Measurements from ENCODE around the gene SPDEF.

Gene SPDEF

GRCh38 chr6:34556031-34556471 is at the start of gene SPDEF:
Gene SPDEF (minus strand): TSS chr6:34556329. CDS start chr6:34544455, 11,874 bp downstream.
- no peaks in the 10 kb centered on the region for H3K36me3 ChIP-seq (ENCODE audit: control insufficient read depth, insufficient read depth, low read length)
- H3K27ac ChIP-seq (ENCODE audit: low read length): no peak within 1 kb of the TSS
- H3K4me3 ChIP-seq (ENCODE audit: low read length): no peak within 1 kb of the TSS
- no peak for DNase-seq (ENCODE audit: low read depth, low spot score)
- H3K9me3 ChIP-seq (ENCODE audit: control insufficient read depth, insufficient read depth, low read length): no peaks in the 10 kb centered on the region
- H3K27me3 ChIP-seq (ENCODE audit: control insufficient read depth, insufficient read depth, low read length): no peaks in the 10 kb centered on the region
- WGBS (ENCODE audit: insufficient coverage, insufficient read length): no CpG with 5 or more reads among the region's 6 CpGs
- H3K4me1 ChIP-seq (ENCODE audit: control insufficient read depth, insufficient read depth, low read length): no peaks in the 10 kb centered on the region

DNA sequence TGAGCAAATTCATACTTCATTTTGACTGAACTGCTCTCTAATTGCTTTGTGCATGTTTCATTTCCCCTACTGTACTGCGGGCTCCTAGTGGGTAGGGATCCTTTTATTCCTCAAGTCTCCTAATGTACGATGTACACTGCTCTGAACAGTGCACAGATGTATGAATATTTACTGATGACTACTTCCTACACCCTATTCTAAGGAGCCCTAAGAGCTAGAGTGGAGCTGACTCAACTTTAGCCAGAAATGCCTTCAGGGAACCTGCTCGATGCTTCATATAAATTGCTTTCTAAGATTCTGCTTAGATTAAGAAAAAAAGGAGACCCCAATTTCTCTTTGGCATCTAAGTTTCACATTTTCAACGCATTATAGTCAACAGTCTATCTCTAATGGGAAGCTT is 47.6 kb upstream of the SPDEF start:
- Histone ChIP-seq H3K36me3 (ENCODE audit: control insufficient read depth, insufficient read depth, low read length) (no peaks in the 10 kb centered on the region), H3K9me3 (ENCODE audit: control insufficient read depth, insufficient read depth, low read length) (no peaks in the 10 kb centered on the region), H3K27ac (ENCODE audit: low read length) (no peak overlapping the region), H3K4me3 (ENCODE audit: low read length) (no peak overlapping the region), H3K27me3 (ENCODE audit: control insufficient read depth, insufficient read depth, low read length) (no peaks in the 10 kb centered on the region), H3K4me1 (ENCODE audit: control insufficient read depth, insufficient read depth, low read length) (peaks cover 8% of the 10 kb centered on the region; the same call in 1 of the 2 replicates)
- no peak for DNase-seq (ENCODE audit: low read depth, low spot score)
- no CpG with 5 or more reads among the region's 4 CpGs for WGBS (ENCODE audit: insufficient coverage, insufficient read length)

- Histone ChIP-seq H3K36me3 (ENCODE audit: control insufficient read depth, insufficient read depth, low read length) (no peaks in the 10 kb centered on the region), H3K27me3 (ENCODE audit: control insufficient read depth, insufficient read depth, low read length) (no peaks in the 10 kb centered on the region), H3K4me1 (ENCODE audit: control insufficient read depth, insufficient read depth, low read length) (peaks cover 8% of the 10 kb centered on the region; the same call in 1 of the 2 replicates), H3K4me3 (ENCODE audit: low read length) (no peak overlapping the region), H3K27ac (ENCODE audit: low read length) (no peak overlapping the region), H3K9me3 (ENCODE audit: control insufficient read depth, insufficient read depth, low read length) (no peaks in the 10 kb centered on the region)
- WGBS (ENCODE audit: insufficient coverage, insufficient read length): no CpG with 5 or more reads among the region's 10 CpGs
- DNase-seq (ENCODE audit: low read depth, low spot score): no peak
Measured at GRCh38 chr6:34602318-34603111, 46.4 kb upstream of the SPDEF start.

GRCh38 chr6:34601706-34602105 is 45.6 kb upstream of the SPDEF start:
- Histone ChIP-seq H3K27me3 (ENCODE audit: control insufficient read depth, insufficient read depth, low read length) (no peaks in the 10 kb centered on the region), H3K9me3 (ENCODE audit: control insufficient read depth, insufficient read depth, low read length) (no peaks in the 10 kb centered on the region), H3K4me3 (ENCODE audit: low read length) (no peak overlapping the region), H3K4me1 (ENCODE audit: control insufficient read depth, insufficient read depth, low read length) (peaks cover 8% of the 10 kb centered on the region; the same call in 1 of the 2 replicates), H3K27ac (ENCODE audit: low read length) (no peak overlapping the region), H3K36me3 (ENCODE audit: control insufficient read depth, insufficient read depth, low read length) (no peaks in the 10 kb centered on the region)
- no CpG with 5 or more reads among the region's 4 CpGs for WGBS (ENCODE audit: insufficient coverage, insufficient read length)
- DNase-seq (ENCODE audit: low read depth, low spot score): no peak

- peaks cover 8% of the 10 kb centered on the region; the same call in 1 of the 2 replicates for H3K4me1 ChIP-seq (ENCODE audit: control insufficient read depth, insufficient read depth, low read length)
- no peak overlapping the region for H3K27ac ChIP-seq (ENCODE audit: low read length)
- no CpG with 5 or more reads among the region's 4 CpGs for WGBS (ENCODE audit: insufficient coverage, insufficient read length)
- H3K9me3 ChIP-seq (ENCODE audit: control insufficient read depth, insufficient read depth, low read length): no peaks in the 10 kb centered on the region
- DNase-seq (ENCODE audit: low read depth, low spot score): no peak
- no peaks in the 10 kb centered on the region for H3K27me3 ChIP-seq (ENCODE audit: control insufficient read depth, insufficient read depth, low read length)
- H3K36me3 ChIP-seq (ENCODE audit: control insufficient read depth, insufficient read depth, low read length): no peaks in the 10 kb centered on the region
- H3K4me3 ChIP-seq (ENCODE audit: low read length): no peak overlapping the region
Measured at GRCh38 chr6:34600796-34601195, 44.7 kb upstream of the SPDEF start.

GRCh38 chr6:34600101-34600500 is 44.0 kb upstream of the SPDEF start:
- no peaks in the 10 kb centered on the region for H3K27me3 ChIP-seq (ENCODE audit: control insufficient read depth, insufficient read depth, low read length)
- DNase-seq (ENCODE audit: low read depth, low spot score): no peak
- WGBS (ENCODE audit: insufficient coverage, insufficient read length): no CpG with 5 or more reads among the region's 5 CpGs
- H3K9me3 ChIP-seq (ENCODE audit: control insufficient read depth, insufficient read depth, low read length): no peaks in the 10 kb centered on the region
- no peaks in the 10 kb centered on the region for H3K36me3 ChIP-seq (ENCODE audit: control insufficient read depth, insufficient read depth, low read length)
- H3K27ac ChIP-seq (ENCODE audit: low read length): no peak overlapping the region
- H3K4me3 ChIP-seq (ENCODE audit: low read length): no peak overlapping the region
- peaks cover 8% of the 10 kb centered on the region; the same call in 1 of the 2 replicates for H3K4me1 ChIP-seq (ENCODE audit: control insufficient read depth, insufficient read depth, low read length)

- no peak overlapping the region for H3K27ac ChIP-seq (ENCODE audit: low read length)
- H3K36me3 ChIP-seq (ENCODE audit: control insufficient read depth, insufficient read depth, low read length): no peaks in the 10 kb centered on the region
- H3K9me3 ChIP-seq (ENCODE audit: control insufficient read depth, insufficient read depth, low read length): no peaks in the 10 kb centered on the region
- no peak for DNase-seq (ENCODE audit: low read depth, low spot score)
- WGBS (ENCODE audit: insufficient coverage, insufficient read length): no CpG with 5 or more reads among the region's 3 CpGs
- H3K4me3 ChIP-seq (ENCODE audit: low read length): no peak overlapping the region
- peaks cover 8% of the 10 kb centered on the region; the same call in 1 of the 2 replicates for H3K4me1 ChIP-seq (ENCODE audit: control insufficient read depth, insufficient read depth, low read length)
- no peaks in the 10 kb centered on the region for H3K27me3 ChIP-seq (ENCODE audit: control insufficient read depth, insufficient read depth, low read length)
Measured at GRCh38 chr6:34598712-34599111, 42.6 kb upstream of the SPDEF start.

DNA sequence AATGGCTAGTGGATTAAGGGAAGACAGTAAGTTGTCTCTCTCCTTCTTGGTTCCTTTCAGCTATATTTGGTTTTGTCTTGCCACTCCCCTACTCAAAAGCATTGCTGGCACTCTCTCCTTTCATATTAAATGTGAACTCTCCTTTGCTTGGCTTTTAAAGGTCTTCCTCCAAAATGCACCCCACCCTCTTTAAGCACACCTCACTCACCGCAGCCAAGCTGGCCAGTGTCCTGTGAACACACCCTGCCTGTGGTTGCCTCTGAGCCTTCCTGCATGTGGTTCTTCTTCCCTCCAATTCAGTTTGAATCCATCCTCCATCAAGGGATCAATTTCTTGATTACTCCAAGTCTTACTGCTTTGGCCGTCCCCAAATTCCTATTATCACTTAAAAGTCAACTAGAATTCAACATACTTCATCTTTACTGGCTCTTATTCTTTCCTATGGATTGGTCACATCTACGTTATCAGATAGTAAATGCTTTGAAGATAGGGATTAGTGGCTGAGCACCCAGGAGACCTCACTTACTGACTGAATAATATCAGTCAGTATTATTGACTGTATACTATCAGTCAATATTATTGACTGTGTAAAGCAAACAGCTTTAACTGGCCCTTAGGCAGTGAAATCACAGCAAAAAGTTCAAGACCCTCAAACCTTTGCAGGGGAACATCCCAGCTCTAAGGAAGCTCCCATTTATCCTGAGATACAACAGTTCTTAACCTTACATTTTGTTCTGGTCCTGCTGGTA is 41.6 kb upstream of the SPDEF start:
- H3K27ac ChIP-seq (ENCODE audit: low read length): no peak overlapping the region
- no peaks in the 10 kb centered on the region for H3K27me3 ChIP-seq (ENCODE audit: control insufficient read depth, insufficient read depth, low read length)
- H3K4me3 ChIP-seq (ENCODE audit: low read length): no peak overlapping the region
- WGBS (ENCODE audit: insufficient coverage, insufficient read length): no CpG with 5 or more reads among the region's 3 CpGs
- H3K4me1 ChIP-seq (ENCODE audit: control insufficient read depth, insufficient read depth, low read length): peaks cover 7% of the 10 kb centered on the region; the same call in 1 of the 2 replicates
- no peaks in the 10 kb centered on the region for H3K36me3 ChIP-seq (ENCODE audit: control insufficient read depth, insufficient read depth, low read length)
- H3K9me3 ChIP-seq (ENCODE audit: control insufficient read depth, insufficient read depth, low read length): no peaks in the 10 kb centered on the region
- no peak for DNase-seq (ENCODE audit: low read depth, low spot score)

DNA sequence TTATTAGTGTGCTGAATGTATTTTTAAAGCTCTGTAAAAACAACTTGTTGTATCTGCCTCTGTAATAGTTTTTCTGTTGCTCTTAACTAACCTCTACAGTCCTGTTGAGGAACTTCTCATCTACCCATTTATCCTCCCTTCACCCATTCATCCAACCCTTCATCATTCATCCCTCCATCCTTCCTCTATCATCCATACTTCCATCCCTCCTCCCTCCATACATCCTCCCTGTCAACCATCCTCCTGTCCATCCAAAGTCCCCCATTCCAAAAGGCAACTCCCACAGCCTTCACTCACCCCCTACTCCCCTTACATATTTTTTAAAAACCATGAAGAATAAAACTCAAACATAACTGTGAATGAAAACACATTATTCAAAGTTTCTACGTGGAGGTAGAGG is 40.7 kb upstream of the SPDEF start:
- Histone ChIP-seq H3K36me3 (ENCODE audit: control insufficient read depth, insufficient read depth, low read length) (no peaks in the 10 kb centered on the region), H3K4me1 (ENCODE audit: control insufficient read depth, insufficient read depth, low read length) (0 out of 2 replicates have a peak, but pooled peaks cover 3% of the 10 kb centered on the region), H3K9me3 (ENCODE audit: control insufficient read depth, insufficient read depth, low read length) (no peaks in the 10 kb centered on the region), H3K4me3 (ENCODE audit: low read length) (no peak overlapping the region), H3K27me3 (ENCODE audit: control insufficient read depth, insufficient read depth, low read length) (no peaks in the 10 kb centered on the region), H3K27ac (ENCODE audit: low read length) (no peak overlapping the region)
- DNase-seq (ENCODE audit: low read depth, low spot score): no peak
- no CpG with 5 or more reads among the region's 1 CpG for WGBS (ENCODE audit: insufficient coverage, insufficient read length)

- WGBS (ENCODE audit: insufficient coverage, insufficient read length): no CpG with 5 or more reads among the region's 6 CpGs
Measured at GRCh38 chr6:34595332-34596184, 39.4 kb upstream of the SPDEF start.

More at GRCh38 chr6:34595332-34596184, 39.4 kb upstream of the SPDEF start:
- no peak overlapping the region for H3K4me3 ChIP-seq (ENCODE audit: low read length)
- no peak overlapping the region for H3K27ac ChIP-seq (ENCODE audit: low read length)
- no peak for DNase-seq (ENCODE audit: low read depth, low spot score)
- H3K4me1 ChIP-seq (ENCODE audit: control insufficient read depth, insufficient read depth, low read length): no peaks in the 10 kb centered on the region
- no peaks in the 10 kb centered on the region for H3K36me3 ChIP-seq (ENCODE audit: control insufficient read depth, insufficient read depth, low read length)
- H3K27me3 ChIP-seq (ENCODE audit: control insufficient read depth, insufficient read depth, low read length): no peaks in the 10 kb centered on the region
- H3K9me3 ChIP-seq (ENCODE audit: control insufficient read depth, insufficient read depth, low read length): no peaks in the 10 kb centered on the region

Measured in iPS DF 6.9 (cell line).